ENCODE results near the gene BMPR1B.
"Not testable (repeated sequence)": the region's sequence is repeated elsewhere in the genome, so short reads cannot be mapped to it uniquely, and the experiment has no call there.

BMPR1B gene

DNA sequence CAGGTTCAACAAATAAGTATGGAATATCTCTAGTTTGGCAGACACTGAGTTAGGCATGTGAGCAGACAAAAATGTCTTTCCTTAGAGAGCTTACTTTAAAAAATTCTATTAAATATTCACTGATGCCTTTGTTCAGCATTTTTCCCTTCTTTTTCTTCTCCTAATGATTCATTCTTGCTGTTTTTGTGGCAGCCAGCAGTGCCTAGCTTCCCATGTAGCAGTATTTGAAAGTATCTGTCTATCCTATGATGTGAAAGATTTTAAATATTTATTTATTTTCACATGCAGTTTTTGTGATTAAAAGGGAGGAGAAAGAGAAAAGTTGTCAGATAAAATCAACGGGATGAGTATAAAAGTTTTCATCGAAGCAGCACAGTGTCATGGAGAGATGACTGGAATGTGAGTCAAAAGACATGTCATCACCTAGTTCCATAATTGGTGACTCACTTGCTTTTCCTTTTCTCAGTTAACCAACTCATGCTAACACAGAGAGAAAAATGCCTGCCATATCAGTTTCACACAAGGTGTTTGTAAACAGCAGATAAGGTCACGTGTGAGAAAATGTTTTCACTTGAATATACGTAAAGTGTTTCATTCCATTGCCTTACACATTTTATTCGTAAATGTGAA lies 69.8 kb downstream of the BMPR1B start:
- TF ChIP-seq, protein P1, sequence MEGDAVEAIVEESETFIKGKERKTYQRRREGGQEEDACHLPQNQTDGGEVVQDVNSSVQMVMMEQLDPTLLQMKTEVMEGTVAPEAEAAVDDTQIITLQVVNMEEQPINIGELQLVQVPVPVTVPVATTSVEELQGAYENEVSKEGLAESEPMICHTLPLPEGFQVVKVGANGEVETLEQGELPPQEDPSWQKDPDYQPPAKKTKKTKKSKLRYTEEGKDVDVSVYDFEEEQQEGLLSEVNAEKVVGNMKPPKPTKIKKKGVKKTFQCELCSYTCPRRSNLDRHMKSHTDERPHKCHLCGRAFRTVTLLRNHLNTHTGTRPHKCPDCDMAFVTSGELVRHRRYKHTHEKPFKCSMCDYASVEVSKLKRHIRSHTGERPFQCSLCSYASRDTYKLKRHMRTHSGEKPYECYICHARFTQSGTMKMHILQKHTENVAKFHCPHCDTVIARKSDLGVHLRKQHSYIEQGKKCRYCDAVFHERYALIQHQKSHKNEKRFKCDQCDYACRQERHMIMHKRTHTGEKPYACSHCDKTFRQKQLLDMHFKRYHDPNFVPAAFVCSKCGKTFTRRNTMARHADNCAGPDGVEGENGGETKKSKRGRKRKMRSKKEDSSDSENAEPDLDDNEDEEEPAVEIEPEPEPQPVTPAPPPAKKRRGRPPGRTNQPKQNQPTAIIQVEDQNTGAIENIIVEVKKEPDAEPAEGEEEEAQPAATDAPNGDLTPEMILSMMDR (conservative IDR thresholded peaks at IDR 0.05; ENCODE audit: low read depth, low read length), result no peak
- no peak overlapping the region for H3K4me3 ChIP-seq (ENCODE audit: low read depth, low read length)
- peak; percentile 85 for DNase-seq (ENCODE audit: low read depth)

DNA sequence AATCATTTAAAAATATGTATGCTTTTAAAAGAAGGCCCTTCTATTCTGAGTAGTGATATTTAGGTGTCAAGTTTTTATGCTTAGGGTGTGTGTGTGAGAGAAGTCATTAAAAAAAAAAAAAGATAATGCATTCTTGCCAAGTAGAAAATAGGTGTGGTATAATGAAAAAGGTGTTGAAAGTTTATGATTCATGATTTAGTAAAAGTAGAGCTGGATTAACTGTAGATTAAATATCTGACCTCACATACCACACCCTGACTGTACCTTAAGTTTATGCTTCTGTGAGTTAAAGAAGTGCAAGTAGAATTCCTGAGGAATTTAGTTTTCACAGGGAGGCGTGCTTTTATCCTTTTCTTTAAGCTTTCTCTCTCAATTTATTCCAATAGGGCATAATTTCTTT lies 71.1 kb downstream of the BMPR1B start:
- TF ChIP-seq, protein P1 (conservative IDR thresholded peaks at IDR 0.05; ENCODE audit: low read depth, low read length), result no peak
- no peak for DNase-seq (ENCODE audit: low read depth)
- no peak overlapping the region for H3K4me3 ChIP-seq (ENCODE audit: low read depth, low read length)

DNA sequence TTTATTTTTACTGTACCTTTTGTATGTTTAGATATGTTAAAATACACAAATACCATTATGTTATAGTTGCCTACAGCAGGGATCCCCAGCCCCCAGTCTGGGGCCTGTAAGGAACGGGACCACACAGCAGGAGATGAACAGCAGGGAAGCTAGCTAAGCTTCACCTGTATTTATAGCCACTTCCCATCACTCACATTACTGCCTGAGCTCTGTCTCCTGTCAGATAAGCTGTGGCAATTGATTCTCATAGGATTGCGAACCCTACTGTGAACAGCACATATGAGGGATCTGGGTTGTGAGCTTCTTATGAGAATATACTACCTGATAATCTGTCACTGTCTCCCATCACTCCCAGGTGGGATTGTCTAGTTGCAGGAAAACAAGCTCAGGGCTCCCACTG lies 73.9 kb downstream of the BMPR1B start:
- TF ChIP-seq, protein P1 (conservative IDR thresholded peaks at IDR 0.05; ENCODE audit: low read depth, low read length), result no peak
- no peak for DNase-seq (ENCODE audit: low read depth)
- H3K4me3 ChIP-seq (ENCODE audit: low read depth, low read length), result no peak overlapping the region

DNA sequence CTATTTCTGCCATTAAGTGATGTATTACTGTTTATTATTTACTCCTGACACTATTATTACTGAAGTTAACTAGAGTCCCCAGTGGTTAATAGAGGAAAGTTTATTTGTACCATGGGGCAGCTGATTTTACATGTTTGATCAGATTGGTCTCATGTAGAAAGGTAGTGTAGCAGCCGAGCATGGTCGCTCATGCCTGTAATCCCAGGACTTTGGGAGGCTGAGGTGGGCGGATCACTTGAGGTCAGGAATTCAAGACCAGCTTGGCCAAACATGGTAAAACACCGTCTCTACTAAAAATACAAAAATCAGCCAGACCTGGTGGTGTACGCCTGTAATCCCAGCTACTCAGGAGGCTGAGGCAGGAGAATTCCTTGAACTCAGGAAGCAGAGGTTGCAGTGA lies 74.6 kb downstream of the BMPR1B start:
- not testable (repeated sequence) for H3K4me3 ChIP-seq (ENCODE audit: low read depth, low read length)

DNA sequence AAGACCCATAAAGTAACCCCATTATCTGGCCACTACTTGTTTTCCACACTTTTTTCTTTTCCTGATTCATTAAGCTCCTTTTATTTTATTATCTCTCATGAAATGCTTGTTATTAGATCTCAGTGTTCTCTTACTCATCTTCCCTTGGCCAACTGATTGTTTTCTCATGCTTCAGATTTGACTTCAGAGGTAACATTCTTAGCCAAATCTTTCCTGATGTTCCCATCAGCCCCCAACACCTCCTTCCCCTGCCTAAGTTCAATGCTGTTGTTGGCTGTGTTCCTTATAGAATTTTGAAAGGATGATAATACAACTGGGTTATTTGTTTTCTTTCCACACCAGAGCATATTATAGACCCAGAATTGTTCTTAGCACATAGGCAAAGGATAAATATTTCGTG lies 75.6 kb downstream of the BMPR1B start:
- TF ChIP-seq, protein P1 (conservative IDR thresholded peaks at IDR 0.05; ENCODE audit: low read depth, low read length), result no peak
- no peak overlapping the region for H3K4me3 ChIP-seq (ENCODE audit: low read depth, low read length)
- DNase-seq (ENCODE audit: low read depth), result peak; percentile 42

More for the DNA sequence above, 74.6 kb downstream of the BMPR1B start:
- not testable (repeated sequence) for DNase-seq (ENCODE audit: low read depth)

DNA sequence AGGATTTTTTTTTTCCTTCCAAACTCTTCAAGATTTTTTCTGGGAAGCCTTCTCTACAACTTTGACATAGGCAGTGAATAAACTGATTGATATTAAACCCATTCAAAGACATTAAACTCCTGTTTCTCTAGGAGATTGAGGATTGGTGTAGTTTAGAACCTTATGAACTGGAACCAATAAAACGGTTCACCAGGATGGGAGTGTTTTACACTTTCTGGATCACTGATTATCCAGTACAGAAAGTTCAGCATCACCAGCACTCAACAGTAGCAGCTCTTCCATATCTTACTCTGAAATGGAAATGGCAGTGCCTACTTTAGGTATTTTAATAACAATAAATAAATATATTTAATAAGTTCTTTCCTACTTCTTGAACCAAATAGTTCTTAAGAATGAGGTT lies 76.7 kb downstream of the BMPR1B start:
- TF ChIP-seq, protein P1 (conservative IDR thresholded peaks at IDR 0.05; ENCODE audit: low read depth, low read length), result no peak
- no peak overlapping the region for H3K4me3 ChIP-seq (ENCODE audit: low read depth, low read length)
- DNase-seq (ENCODE audit: low read depth), result no peak

DNA sequence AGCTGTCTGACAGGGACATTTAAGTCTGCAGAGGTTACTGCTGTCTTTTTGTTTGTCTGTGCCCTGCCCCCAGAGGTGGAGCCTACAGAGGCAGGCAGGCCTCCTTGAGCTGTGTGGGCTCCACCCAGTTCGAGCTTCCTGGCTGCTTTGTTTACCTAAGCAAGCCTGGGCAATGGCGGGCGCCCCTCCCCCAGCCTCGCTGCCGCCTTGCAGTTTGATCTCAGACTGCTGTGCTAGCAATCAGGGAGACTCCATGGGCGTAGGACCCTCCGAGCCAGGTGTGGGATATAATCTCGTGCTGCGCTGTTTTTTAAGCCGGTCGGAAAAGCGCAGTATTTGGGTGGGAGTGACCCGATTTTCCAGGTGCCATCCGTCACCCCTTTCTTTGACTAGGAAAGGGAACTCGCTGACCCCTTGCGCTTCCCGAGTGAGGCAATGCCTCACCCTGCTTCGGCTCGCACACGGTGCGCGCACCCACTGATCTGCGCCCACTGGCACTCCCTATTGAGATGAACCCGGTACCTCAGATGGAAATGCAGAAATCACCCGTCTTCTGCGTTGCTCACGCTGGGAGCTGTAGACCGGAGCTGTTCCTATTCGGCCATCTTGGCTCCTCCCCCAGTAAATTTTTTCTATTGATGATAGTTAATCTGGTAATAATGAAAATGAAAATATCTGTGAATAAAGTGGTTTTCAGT lies 83.6 kb downstream of the BMPR1B start:
- not testable (repeated sequence) for H3K4me3 ChIP-seq (ENCODE audit: low read depth, low read length); DNase-seq (ENCODE audit: low read depth)

DNA sequence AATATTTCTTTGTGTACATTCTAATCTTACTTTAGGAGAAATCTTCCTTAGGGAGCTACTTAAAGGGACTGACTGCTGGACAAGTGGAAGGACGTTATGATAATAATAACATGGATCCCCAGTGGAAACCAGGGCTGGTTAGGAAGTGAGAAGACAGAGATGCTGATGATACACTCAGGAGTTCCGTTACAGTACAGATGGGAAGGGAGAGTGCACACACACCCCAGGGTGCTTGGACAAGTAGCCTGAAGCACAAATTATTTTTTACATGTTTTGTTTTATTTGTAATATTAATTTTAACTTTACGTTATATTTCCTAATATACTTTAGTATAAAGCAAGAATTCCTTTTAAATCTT lies 84.1 kb downstream of the BMPR1B start:
- TF ChIP-seq, protein P1 (conservative IDR thresholded peaks at IDR 0.05; ENCODE audit: low read depth, low read length), result no peak
- no peak for DNase-seq (ENCODE audit: low read depth)
- no peak overlapping the region for H3K4me3 ChIP-seq (ENCODE audit: low read depth, low read length)

Measured in choroid plexus epithelial cell (primary cell).